Endothelial cell (in vitro differentiated cells): ENCODE measurements around the gene SLX9. TPM values are rescaled to one million over a fixed set of nuclear protein-coding genes. Genes with fewer than 3 reads are reported as not detected.
"Not testable (repeated sequence)": the region's sequence is repeated elsewhere in the genome, so short reads cannot be mapped to it uniquely, and the experiment has no call there.

ENCODE experiments used
- DNase-seq: peaks from one replicate; pipeline ENCODE4 v3.0.0; 2021; ENCODE audit warnings: low spot score
- H3K27ac Mint-ChIP-seq: one replicate; pipeline ENCODE4 v1.8.0; 2021; ENCODE audit warnings: mixed read lengths, inconsistent platforms; ENCODE audit not compliant: unreplicated experiment
- H3K27me3 Mint-ChIP-seq: one replicate; pipeline ENCODE4 v1.8.0; 2021; ENCODE audit warnings: mild to moderate bottlenecking, moderate library complexity, mixed read lengths, inconsistent platforms; ENCODE audit not compliant: unreplicated experiment
- H3K36me3 Mint-ChIP-seq: one replicate; pipeline ENCODE4 v1.8.0; 2021; ENCODE audit warnings: mild to moderate bottlenecking, low read depth, mixed read lengths, inconsistent platforms; ENCODE audit not compliant: unreplicated experiment
- H3K4me1 Mint-ChIP-seq: one replicate; pipeline ENCODE4 v1.8.0; 2021; ENCODE audit warnings: mild to moderate bottlenecking, mixed read lengths, inconsistent platforms; ENCODE audit not compliant: unreplicated experiment
- H3K4me3 Mint-ChIP-seq: one replicate; pipeline ENCODE4 v1.8.0; 2021; ENCODE audit warnings: mild to moderate bottlenecking, mixed read lengths, inconsistent platforms; ENCODE audit not compliant: unreplicated experiment
- H3K9me3 Mint-ChIP-seq: one replicate; pipeline ENCODE4 v1.8.0; 2021; ENCODE audit warnings: mixed read lengths, inconsistent platforms; ENCODE audit not compliant: unreplicated experiment
- total RNA-seq: library from RNA; stranded (reverse); fragmentation: NEBNext Ultra II Directional; extraction: Animal tissue kit (Norgen Biotek cat#: 25700); gene quantifications from one replicate; pipeline ENCODE4 v1.2.1, GENCODE V29; 2021; ENCODE audit not compliant: unreplicated experiment
- TF ChIP-seq, protein P1 (sequence below): fragments of 200-600 bp; sonication (generic); IDR thresholded peaks from one replicate; pipeline ENCODE4 v1.5.0; 2021; ENCODE audit warnings: antibody characterized with exemption; ENCODE audit not compliant: unreplicated experiment

SLX9 gene
- total RNA-seq, 1 donor from 2014 or later: 13.7 TPM

GRCh38 chr21:44927259-44927586 lies 12.6 kb upstream of the SLX9 start:
- H3K36me3 Mint-ChIP-seq: no peaks in the 10 kb centered on the region
- no peak overlapping the region for H3K4me3 Mint-ChIP-seq
- TF ChIP-seq, protein P1, sequence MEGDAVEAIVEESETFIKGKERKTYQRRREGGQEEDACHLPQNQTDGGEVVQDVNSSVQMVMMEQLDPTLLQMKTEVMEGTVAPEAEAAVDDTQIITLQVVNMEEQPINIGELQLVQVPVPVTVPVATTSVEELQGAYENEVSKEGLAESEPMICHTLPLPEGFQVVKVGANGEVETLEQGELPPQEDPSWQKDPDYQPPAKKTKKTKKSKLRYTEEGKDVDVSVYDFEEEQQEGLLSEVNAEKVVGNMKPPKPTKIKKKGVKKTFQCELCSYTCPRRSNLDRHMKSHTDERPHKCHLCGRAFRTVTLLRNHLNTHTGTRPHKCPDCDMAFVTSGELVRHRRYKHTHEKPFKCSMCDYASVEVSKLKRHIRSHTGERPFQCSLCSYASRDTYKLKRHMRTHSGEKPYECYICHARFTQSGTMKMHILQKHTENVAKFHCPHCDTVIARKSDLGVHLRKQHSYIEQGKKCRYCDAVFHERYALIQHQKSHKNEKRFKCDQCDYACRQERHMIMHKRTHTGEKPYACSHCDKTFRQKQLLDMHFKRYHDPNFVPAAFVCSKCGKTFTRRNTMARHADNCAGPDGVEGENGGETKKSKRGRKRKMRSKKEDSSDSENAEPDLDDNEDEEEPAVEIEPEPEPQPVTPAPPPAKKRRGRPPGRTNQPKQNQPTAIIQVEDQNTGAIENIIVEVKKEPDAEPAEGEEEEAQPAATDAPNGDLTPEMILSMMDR: no peak
- H3K4me1 Mint-ChIP-seq: peaks cover 27% of the 10 kb centered on the region
- no peak for DNase-seq
- H3K9me3 Mint-ChIP-seq: no peaks in the 10 kb centered on the region
- no peak overlapping the region for H3K27ac Mint-ChIP-seq
- peaks cover 27% of the 10 kb centered on the region for H3K27me3 Mint-ChIP-seq

GRCh38 chr21:44927587-44928461 lies 12.0 kb upstream of the SLX9 start:
- TF ChIP-seq, protein P1: no peak
- Mint-ChIP-seq H3K27ac (no peak overlapping the region), H3K4me3 (no peak overlapping the region), H3K27me3 (peaks cover 27% of the 10 kb centered on the region), H3K4me1 (peaks cover 27% of the 10 kb centered on the region), H3K9me3 (no peaks in the 10 kb centered on the region), H3K36me3 (no peaks in the 10 kb centered on the region)
- no peak for DNase-seq

DNA sequence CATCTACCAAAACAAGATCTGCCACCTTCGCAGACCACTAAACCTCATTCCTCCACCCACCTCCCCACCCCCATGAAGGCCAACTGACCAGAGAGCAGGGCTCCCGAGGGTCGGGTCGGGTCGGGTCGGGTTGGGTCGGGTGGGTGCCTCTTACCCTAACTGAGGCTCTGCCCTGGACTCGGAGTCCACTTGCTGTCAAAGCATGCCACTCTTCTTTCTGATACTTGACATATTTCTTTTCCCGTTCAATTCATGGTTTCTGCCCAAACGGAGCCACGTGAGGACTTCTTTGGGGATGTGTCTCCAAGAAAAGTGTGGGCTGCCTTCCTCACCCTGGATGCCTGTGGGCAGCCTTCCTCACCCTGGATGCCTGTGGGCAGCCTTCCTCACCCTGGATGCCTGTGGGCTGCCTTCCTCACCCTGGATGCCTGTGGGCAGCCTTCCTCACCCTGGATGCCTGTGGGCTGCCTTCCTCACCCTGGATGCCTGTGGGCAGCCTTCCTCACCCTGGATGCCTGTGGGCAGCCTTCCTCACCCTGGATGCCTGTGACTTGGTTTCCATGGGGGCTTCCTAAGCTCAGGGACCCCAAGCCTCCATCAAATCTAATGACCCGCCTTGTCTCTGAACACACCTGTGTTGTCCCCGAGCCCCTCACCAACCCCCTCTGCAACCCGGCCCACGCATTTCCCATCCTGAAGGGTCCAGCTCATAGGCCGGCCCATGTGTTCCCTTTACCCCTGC lies 11.2 kb upstream of the SLX9 start:
- not testable (repeated sequence) for H3K9me3 Mint-ChIP-seq, H3K27ac Mint-ChIP-seq, DNase-seq, H3K4me3 Mint-ChIP-seq, H3K36me3 Mint-ChIP-seq
- Mint-ChIP-seq H3K27me3 (peaks cover 27% of the 10 kb centered on the region), H3K4me1 (peaks cover 27% of the 10 kb centered on the region)

GRCh38 chr21:44929242-44929798 lies 10.5 kb upstream of the SLX9 start:
- TF ChIP-seq, protein P1: no peak
- Mint-ChIP-seq H3K27ac (no peak overlapping the region), H3K4me1 (peaks cover 27% of the 10 kb centered on the region), H3K4me3 (no peak overlapping the region), H3K9me3 (no peaks in the 10 kb centered on the region), H3K27me3 (peaks cover 30% of the 10 kb centered on the region), H3K36me3 (peaks cover 4% of the 10 kb centered on the region)
- no peak for DNase-seq

- H3K27ac Mint-ChIP-seq: no peak overlapping the region
- H3K9me3 Mint-ChIP-seq: no peaks in the 10 kb centered on the region
- TF ChIP-seq, protein P1: no peak
- peaks cover 23% of the 10 kb centered on the region for H3K4me1 Mint-ChIP-seq
- peaks cover 4% of the 10 kb centered on the region for H3K36me3 Mint-ChIP-seq
- peaks cover 30% of the 10 kb centered on the region for H3K27me3 Mint-ChIP-seq
- no peak overlapping the region for H3K4me3 Mint-ChIP-seq
- DNase-seq: no peak
These were observed 9.9 kb upstream of the SLX9 start for GRCh38 chr21:44929799-44930542.
